Measurements from ENCODE around the gene ALDOC.

The ALDOC gene

GRCh38 chr17:28553000-28553505 lies 23.6 kb downstream of the ALDOC start:
- peak overlapping the region; percentile 94 for H3K4me3 Mint-ChIP-seq
- peak overlapping the region; percentile 90 for H3K27ac Mint-ChIP-seq
- H3K4me1 Mint-ChIP-seq = peaks cover 44% of the 10 kb centered on the region
- H3K9me3 Mint-ChIP-seq = no peaks in the 10 kb centered on the region
- H3K27me3 Mint-ChIP-seq = no peaks in the 10 kb centered on the region
- ATAC-seq (ENCODE audit: low read depth) (no peak), DNase-seq (ENCODE audit: low spot score in 2 of 2) (no peak)
- H3K36me3 Mint-ChIP-seq = peaks cover 30% of the 10 kb centered on the region

DNA sequence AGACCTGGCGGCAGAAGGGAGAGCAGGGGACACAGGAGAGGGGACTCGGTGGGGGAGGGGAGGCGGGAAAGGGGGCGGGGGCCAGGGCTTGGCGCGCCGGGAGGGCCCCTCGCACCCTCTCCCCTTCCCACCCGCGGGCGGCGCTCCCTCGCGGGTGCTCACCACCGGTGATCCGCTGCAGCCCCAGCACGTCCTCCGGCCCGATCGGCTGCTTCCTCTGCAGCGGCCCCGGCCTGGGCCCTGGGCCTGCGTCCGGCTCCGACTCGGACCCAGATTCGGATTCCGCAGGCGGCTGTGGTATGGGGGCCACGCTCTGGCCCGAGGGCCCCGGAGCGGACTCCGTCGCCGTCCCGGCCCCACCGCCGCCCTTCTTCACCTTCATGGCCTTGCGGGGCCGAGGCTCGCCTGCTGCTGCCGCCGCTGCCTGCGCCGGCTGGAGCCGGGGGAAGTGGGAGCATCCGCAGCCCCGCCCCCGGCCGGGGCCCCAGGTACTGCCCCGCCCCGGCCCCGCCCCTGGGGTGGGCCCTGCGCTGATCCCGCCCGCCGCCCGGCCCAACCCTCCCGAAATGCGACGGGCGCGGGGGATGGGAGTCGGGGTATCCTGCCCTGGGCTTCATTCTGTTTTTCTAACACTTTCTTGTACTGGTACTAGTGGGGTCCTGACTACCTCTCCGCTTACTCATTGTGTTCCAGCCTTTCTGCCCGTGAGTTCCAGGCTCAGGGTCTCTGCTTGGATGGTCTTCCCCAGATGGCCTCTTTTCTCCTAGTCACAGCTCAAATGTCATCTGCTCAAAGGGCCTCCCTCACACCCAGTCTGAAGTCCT lies 24.3 kb downstream of the ALDOC start, which contains the start of gene UNC119:
Gene UNC119, minus strand, starts transcription at position 449 of the 824 bp plus-strand sequence. Its CDS starts 67 bp downstream, at position 382.
- DNase-seq (ENCODE audit: low spot score in 2 of 2) (peak; percentile 70 to 78), ATAC-seq (ENCODE audit: low read depth) (peak; percentile 56)
- H3K4me1 Mint-ChIP-seq = peaks cover 49% of the 10 kb centered on the region
- peak within 1 kb of the TSS; percentile 94 for H3K27ac Mint-ChIP-seq
- H3K27me3 Mint-ChIP-seq = no peaks in the 10 kb centered on the region
- H3K36me3 Mint-ChIP-seq = peaks cover 27% of the 10 kb centered on the region
- H3K9me3 Mint-ChIP-seq = no peaks in the 10 kb centered on the region
- peak within 1 kb of the TSS; percentile 94 for H3K4me3 Mint-ChIP-seq

DNA sequence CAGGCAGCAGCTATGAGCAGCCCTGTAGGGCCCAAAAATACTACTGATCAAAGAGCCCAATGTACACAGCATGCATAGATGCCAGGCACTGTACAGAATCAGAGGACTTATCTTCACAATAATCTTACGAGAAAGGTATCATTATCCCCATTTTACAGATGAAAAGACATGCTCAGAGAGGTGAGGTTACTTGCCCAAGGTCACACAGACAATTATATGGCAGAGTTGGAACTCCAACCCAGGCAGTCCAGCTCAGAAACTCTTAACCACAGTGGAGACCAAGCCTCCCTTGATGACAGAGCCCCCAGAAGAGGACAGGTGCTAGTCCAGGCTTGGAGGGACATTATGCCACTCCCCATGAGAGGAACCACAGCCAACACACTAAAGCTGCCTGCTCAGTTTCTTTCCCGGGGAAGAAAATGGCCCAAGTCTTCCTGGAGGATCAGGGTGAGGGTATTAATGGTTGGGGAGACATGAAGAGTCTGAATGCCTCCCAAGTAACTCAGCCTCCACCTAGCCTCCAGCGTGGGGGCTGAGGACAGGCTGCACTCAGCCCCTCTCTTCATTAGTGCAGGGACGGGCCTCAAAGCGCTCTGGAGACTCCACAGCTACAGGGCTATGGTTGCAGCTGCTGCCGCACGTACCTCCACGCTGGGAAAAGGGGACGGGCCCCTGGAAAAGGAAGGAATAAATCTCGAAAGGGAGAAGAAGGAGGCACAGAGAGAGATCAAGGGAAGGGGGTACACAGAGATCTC lies 25.1 kb downstream of the ALDOC start:
- DNase-seq (ENCODE audit: low spot score in 2 of 2) (no peak), ATAC-seq (ENCODE audit: low read depth) (no peak)
- no peaks in the 10 kb centered on the region for H3K9me3 Mint-ChIP-seq
- H3K36me3 Mint-ChIP-seq = peaks cover 22% of the 10 kb centered on the region
- peak overlapping the region; percentile 94 for H3K27ac Mint-ChIP-seq
- H3K27me3 Mint-ChIP-seq = no peaks in the 10 kb centered on the region
- peaks cover 49% of the 10 kb centered on the region for H3K4me1 Mint-ChIP-seq
- H3K4me3 Mint-ChIP-seq = peak overlapping the region; percentile 91

GRCh38 chr17:28550858-28551257 lies 25.8 kb downstream of the ALDOC start:
- ATAC-seq (ENCODE audit: low read depth) (no peak), DNase-seq (ENCODE audit: low spot score in 2 of 2) (no peak)
- H3K9me3 Mint-ChIP-seq = no peaks in the 10 kb centered on the region
- H3K27me3 Mint-ChIP-seq = no peaks in the 10 kb centered on the region
- H3K4me1 Mint-ChIP-seq = peaks cover 49% of the 10 kb centered on the region
- H3K27ac Mint-ChIP-seq = peak overlapping the region; percentile 94
- peak overlapping the region; percentile 91 for H3K4me3 Mint-ChIP-seq
- H3K36me3 Mint-ChIP-seq = peaks cover 15% of the 10 kb centered on the region

DNA sequence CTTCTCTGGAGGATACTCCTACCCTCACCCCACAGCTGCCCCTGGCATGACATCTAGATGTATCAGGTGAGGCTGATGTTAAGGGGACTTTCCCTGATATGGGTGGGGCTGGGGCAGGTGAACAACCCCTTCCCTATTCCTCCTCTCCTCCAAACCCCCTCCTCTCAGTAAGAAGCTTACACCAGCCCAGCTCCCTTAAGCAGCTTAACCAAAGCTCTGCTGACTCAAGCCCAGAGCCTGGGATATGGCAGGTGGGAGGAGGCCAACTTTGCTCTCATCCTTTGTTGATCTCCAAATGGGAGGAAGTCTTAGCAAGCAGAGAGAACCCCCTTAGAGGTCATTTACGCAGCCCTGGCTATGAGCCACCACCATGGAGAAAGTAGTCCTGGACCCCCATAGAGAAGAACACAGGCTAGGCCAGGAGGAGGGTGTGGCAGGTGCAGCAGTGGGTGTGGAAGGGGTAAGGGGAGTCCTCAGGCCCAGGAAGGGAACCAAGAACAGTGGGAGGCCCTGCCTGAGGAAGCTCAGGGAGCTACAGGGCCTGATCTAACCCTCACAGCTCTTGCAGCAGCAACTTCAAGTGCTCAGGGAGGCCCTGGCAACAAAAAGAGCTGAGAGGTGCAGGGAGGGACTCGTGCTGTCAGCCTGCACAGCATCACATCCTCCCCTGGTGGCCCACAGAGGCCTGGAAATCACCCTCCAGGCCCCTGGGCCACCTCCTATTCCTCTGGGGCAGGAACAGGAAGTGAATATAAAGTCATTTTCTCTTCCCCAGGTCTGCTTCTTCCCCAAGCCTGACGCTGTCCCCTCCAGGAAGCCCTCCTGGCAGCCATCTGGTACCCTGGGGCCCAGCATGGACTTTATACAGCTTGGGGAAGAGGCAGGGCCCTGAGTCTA lies 27.2 kb downstream of the ALDOC start:
- H3K36me3 Mint-ChIP-seq = peaks cover 13% of the 10 kb centered on the region
- H3K4me3 Mint-ChIP-seq = peak overlapping the region; percentile 42
- peak; percentile 59 to 74 for DNase-seq (ENCODE audit: low spot score in 2 of 2)
- H3K9me3 Mint-ChIP-seq = no peaks in the 10 kb centered on the region
- H3K27ac Mint-ChIP-seq = peak overlapping the region; percentile 94
- peak; percentile 76 for ATAC-seq (ENCODE audit: low read depth)
- peaks cover 52% of the 10 kb centered on the region for H3K4me1 Mint-ChIP-seq
- no peaks in the 10 kb centered on the region for H3K27me3 Mint-ChIP-seq

DNA sequence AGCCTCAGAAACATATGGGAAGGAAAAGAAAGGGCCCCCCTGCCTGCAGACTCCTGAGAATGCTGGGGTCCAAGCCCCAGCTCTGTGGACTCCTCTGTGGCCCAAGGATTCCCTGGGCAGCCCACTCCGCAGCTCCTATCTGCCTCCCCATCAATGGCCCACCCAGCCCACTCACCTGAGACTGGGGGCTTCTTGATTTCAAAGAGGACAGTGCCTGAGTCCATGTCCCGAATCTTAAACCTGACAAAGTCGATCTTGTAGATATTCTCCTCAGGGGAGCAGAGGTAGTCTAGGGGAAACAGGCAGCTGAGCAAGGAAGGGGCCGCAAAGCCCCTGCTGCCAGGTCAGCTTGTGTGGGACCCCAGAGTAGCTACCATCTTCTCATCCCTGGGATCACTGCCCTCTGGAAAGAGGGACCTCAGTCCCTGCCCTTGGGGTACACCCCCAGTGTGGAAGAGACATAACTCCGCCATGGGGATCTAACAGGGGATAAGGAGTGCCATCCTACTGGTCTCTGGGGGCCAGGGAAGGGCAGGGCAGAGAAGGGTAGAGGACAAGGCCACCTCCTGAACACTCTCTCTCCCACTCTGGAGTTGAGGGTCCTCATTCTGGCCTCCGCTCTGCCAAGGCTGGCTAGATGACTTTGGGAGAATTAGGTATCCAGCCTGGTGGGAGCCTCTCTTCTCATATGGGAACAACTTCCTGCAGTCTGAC lies 28.1 kb downstream of the ALDOC start:
- DNase-seq (ENCODE audit: low spot score in 2 of 2) = no peak
- no peaks in the 10 kb centered on the region for H3K9me3 Mint-ChIP-seq
- no peak for ATAC-seq (ENCODE audit: low read depth)
- no peaks in the 10 kb centered on the region for H3K27me3 Mint-ChIP-seq
- peak overlapping the region; percentile 94 for H3K27ac Mint-ChIP-seq
- peak overlapping the region; percentile 76 for H3K4me3 Mint-ChIP-seq
- peaks cover 7% of the 10 kb centered on the region for H3K36me3 Mint-ChIP-seq
- peaks cover 56% of the 10 kb centered on the region for H3K4me1 Mint-ChIP-seq

- Mint-ChIP-seq H3K27ac (peak overlapping the region; percentile 94), H3K4me1 (peaks cover 53% of the 10 kb centered on the region), H3K4me3 (peak overlapping the region; percentile 76), H3K36me3 (peaks cover 5% of the 10 kb centered on the region), H3K27me3 (no peaks in the 10 kb centered on the region), H3K9me3 (no peaks in the 10 kb centered on the region)
- peak; percentile 56 to 68 for DNase-seq (ENCODE audit: low spot score in 2 of 2)
- peak; percentile 57 for ATAC-seq (ENCODE audit: low read depth)
Observed at GRCh38 chr17:28547623-28548416, 28.9 kb downstream of the ALDOC start.

DNA sequence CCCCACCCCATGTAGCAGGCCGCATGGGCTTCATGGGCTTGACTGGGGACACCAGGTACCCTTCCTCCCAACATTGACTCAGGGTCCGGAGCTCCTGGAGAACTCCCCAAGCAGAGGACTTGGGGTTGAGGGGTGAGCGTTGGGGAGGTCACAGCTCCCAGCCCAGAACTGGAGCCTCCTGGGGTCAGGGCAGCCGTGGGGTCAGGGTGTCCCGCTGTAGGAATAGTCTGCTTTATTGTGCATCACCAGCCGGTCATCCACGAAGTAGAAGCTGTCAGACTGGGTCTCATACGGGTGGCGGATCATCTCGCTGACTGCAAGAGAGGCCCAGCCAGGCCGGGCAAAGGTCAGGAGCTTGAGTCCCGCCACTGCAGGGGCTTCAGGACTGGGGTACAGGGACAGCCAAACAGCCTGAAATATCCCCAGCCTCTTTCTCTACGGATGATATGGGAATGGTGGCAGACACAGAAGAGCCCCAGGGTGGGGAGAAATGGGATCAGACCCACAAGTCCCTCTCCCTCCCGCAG lies 29.5 kb downstream of the ALDOC start:
- Mint-ChIP-seq H3K4me3 (peak overlapping the region; percentile 76), H3K36me3 (peaks cover 5% of the 10 kb centered on the region), H3K4me1 (peaks cover 50% of the 10 kb centered on the region), H3K27me3 (no peaks in the 10 kb centered on the region), H3K27ac (peak overlapping the region; percentile 94), H3K9me3 (no peaks in the 10 kb centered on the region)
- DNase-seq (ENCODE audit: low spot score in 2 of 2) (no peak), ATAC-seq (ENCODE audit: low read depth) (no peak)

GRCh38 chr17:28545787-28546415 lies 30.8 kb downstream of the ALDOC start:
- Mint-ChIP-seq H3K4me1 (peaks cover 39% of the 10 kb centered on the region), H3K4me3 (no peak overlapping the region), H3K27me3 (no peaks in the 10 kb centered on the region), H3K36me3 (peaks cover 5% of the 10 kb centered on the region), H3K27ac (no peak overlapping the region), H3K9me3 (no peaks in the 10 kb centered on the region)
- no peak for ATAC-seq (ENCODE audit: low read depth)
- no peak for DNase-seq (ENCODE audit: low spot score in 2 of 2)

DNA sequence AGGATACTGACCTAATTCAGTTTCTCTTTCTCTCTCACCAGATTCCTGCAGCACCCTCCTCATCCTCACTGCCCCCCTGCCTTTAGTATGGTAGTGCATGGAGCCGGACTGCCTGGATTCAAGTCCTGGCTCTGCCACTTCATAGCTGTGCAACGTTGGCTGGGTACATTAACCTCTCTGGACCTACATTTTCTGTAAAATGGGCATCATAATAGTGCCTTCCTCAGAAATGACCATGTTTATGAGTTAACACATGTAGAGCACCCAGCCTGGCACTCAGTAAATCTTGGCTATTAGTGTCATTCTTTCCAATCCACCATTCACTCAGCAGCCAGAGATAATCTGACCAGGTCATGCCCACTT lies 31.6 kb downstream of the ALDOC start:
- Mint-ChIP-seq H3K36me3 (peaks cover 5% of the 10 kb centered on the region), H3K4me1 (peaks cover 34% of the 10 kb centered on the region), H3K27ac (no peak overlapping the region), H3K9me3 (no peaks in the 10 kb centered on the region), H3K4me3 (no peak overlapping the region), H3K27me3 (no peaks in the 10 kb centered on the region)
- ATAC-seq (ENCODE audit: low read depth) = no peak
- DNase-seq (ENCODE audit: low spot score in 2 of 2) = no peak

DNA sequence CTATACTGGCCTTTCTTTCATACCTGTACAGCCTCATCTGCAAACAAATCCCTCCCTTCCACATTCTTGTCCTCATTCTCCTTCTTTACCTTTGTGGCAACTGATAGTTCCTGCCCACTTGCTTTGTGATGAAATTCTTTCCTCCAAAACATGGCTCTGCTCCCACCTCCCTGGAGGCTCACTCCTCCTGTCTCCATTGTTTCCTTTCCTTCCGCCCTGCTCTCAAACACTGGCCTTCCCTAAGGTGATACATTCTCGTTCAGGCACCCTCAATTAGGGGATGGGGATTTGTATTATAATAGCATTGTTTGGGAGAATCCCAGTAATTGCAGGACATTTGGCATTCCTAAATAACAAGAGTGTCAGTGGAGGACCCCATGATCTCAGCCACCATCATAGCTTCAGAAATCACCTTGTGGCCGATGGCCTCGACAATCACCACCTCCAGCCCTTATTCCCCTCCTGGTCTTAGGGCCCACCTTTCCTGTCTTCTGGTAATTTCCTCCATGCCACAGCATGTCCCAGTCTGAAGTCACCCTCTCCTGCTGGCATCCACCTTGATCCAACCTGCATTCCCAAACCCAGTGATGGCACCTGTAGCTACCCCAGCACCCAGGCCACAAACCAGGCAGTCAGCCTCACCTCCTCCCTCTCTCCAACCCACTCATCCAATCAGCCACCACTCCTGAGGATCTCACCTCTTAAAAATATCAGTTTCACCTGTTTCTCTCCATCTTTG lies 32.1 kb downstream of the ALDOC start:
- Mint-ChIP-seq H3K27ac (no peak overlapping the region), H3K36me3 (peaks cover 5% of the 10 kb centered on the region), H3K9me3 (no peaks in the 10 kb centered on the region), H3K4me1 (peaks cover 30% of the 10 kb centered on the region), H3K27me3 (no peaks in the 10 kb centered on the region), H3K4me3 (no peak overlapping the region)
- ATAC-seq (ENCODE audit: low read depth) = no peak
- DNase-seq (ENCODE audit: low spot score in 2 of 2) = no peak

All from memory B cell (primary cell).